SK-N-MC (cell line): ENCODE results near the gene GLP1R.

Experiments
- DNase-seq: peaks from one replicate; pipeline ENCODE4 v3.0.0-alpha.2; 2011; ENCODE audit warnings: low read depth, low spot score
- H3K27ac ChIP-seq: fragments of 200-600 bp; sonication (generic); 2 replicates; pipeline ENCODE4 v1.5.1; 2016; ENCODE audit warnings: mixed run types
- H3K36me3 ChIP-seq: fragments of 200-600 bp; sonication (generic); 2 replicates; pipeline ENCODE4 v1.6.1; 2017; ENCODE audit warnings: antibody characterized with exemption, low read length, mixed read lengths; ENCODE audit not compliant: insufficient read depth
- H3K4me3 ChIP-seq: fragments of 200-600 bp; sonication (generic); 2 replicates; pipeline ENCODE4 v1.5.1; 2016
- H3K9ac ChIP-seq: fragments of 200-600 bp; sonication (generic); 2 replicates; pipeline ENCODE4 v1.8.0; 2017; ENCODE audit warnings: mixed run types, mixed read lengths; ENCODE audit not compliant: insufficient read length
- H3K9me3 ChIP-seq: fragments of 200-600 bp; sonication (generic); 2 replicates; pipeline ENCODE4 v1.6.1; 2017; ENCODE audit warnings: low read depth, mild to moderate bottlenecking, antibody characterized with exemption, low read length, moderate library complexity, mixed read lengths
- EZH2 ChIP-seq: fragments of 200-600 bp; sonication (generic); IDR thresholded peaks from one replicate; pipeline ENCODE4 v1.6.1; 2017; ENCODE audit warnings: antibody characterized with exemption
- FOXP2 ChIP-seq: optimal IDR thresholded peaks from 2 replicates; pipeline ENCODE3; 2011; ENCODE audit warnings: mild to moderate bottlenecking, moderate library complexity; ENCODE audit not compliant: insufficient read depth; ENCODE audit errors: extremely low read length, control extremely low read depth
- POLR2AphosphoS5 ChIP-seq: IDR thresholded peaks from 2 replicates; pipeline ENCODE4 v1.6.1; 2012; ENCODE audit warnings: mild to moderate bottlenecking, low read depth, low read length, borderline replicate concordance

The GLP1R gene

GRCh38 chr6:39076623-39077535 is 28.3 kb downstream of the GLP1R start:
- TF ChIP-seq FOXP2 (no peak), EZH2 (no peak), POLR2AphosphoS5 (no peak)
- no peak overlapping the region for H3K4me3 ChIP-seq
- no peak overlapping the region for H3K27ac ChIP-seq
- no peaks in the 10 kb centered on the region for H3K9me3 ChIP-seq
- no peak overlapping the region for H3K9ac ChIP-seq
- DNase-seq = no peak
- no peaks in the 10 kb centered on the region for H3K36me3 ChIP-seq

GRCh38 chr6:39077882-39078594 is 29.5 kb downstream of the GLP1R start:
- H3K9ac ChIP-seq = no peak overlapping the region
- TF ChIP-seq POLR2AphosphoS5 (no peak), FOXP2 (no peak), EZH2 (no peak)
- no peak for DNase-seq

GRCh38 chr6:39078695-39079094 is 30.1 kb downstream of the GLP1R start:
- no peak overlapping the region for H3K4me3 ChIP-seq
- TF ChIP-seq EZH2 (no peak), FOXP2 (no peak), POLR2AphosphoS5 (no peak)
- no peak overlapping the region for H3K27ac ChIP-seq
- H3K36me3 ChIP-seq = no peaks in the 10 kb centered on the region
- no peak overlapping the region for H3K9ac ChIP-seq
- H3K9me3 ChIP-seq = no peaks in the 10 kb centered on the region
- no peak for DNase-seq

More at GRCh38 chr6:39077882-39078594, 29.5 kb downstream of the GLP1R start:
- Histone ChIP-seq H3K9me3 (no peaks in the 10 kb centered on the region), H3K36me3 (no peaks in the 10 kb centered on the region), H3K27ac (no peak overlapping the region), H3K4me3 (no peak overlapping the region)

DNA sequence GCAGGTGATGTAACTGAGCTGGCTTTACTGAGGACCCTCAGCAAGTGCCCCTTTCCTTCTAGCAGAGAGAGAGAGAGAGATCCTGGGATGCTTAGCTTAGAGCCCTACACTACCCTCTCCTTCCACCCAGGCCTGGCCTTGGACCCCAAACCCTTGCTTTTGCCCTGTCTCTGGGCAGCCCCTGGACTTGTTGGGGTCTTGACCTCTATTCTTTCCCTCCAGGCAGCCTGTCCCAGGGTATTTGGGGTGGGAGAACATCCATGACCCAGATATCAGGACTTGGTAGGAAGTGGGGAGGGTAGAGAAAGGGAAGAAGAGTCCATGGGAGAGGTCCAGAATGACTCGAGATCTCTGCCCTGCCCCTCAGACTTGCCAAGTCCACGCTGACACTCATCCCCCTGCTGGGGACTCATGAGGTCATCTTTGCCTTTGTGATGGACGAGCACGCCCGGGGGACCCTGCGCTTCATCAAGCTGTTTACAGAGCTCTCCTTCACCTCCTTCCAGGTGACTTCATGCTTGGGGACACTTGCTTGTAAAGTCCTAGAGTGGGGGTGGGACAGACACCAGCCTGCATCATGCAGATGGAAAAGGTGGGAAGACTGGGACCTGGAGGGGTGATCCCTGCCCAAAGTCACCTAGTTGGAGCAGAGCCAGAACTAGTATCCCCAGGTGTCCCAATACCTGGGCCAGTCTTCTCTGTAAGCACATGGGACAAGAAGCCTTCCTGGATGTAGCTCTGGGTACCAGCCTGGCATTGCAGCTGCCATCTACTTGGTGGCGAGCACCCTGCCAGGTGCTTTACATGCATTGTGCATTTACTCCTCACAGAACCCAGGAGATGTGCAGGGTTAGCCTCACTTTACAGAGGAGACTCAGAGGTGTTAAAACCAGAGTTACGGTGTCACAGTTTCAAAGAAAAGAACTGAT is 30.9 kb downstream of the GLP1R start:
- Histone ChIP-seq H3K9me3 (no peaks in the 10 kb centered on the region), H3K36me3 (no peaks in the 10 kb centered on the region), H3K27ac (no peak overlapping the region), H3K9ac (no peak overlapping the region), H3K4me3 (no peak overlapping the region)
- no peak for DNase-seq
- TF ChIP-seq POLR2AphosphoS5 (no peak), FOXP2 (no peak), EZH2 (no peak)

GRCh38 chr6:39080246-39080875 is 31.8 kb downstream of the GLP1R start:
- H3K9ac ChIP-seq = no peak overlapping the region
- H3K9me3 ChIP-seq = no peaks in the 10 kb centered on the region
- H3K36me3 ChIP-seq = no peaks in the 10 kb centered on the region
- no peak for TF ChIP-seq EZH2
- TF ChIP-seq POLR2AphosphoS5 = no peak
- TF ChIP-seq FOXP2 = no peak
- no peak overlapping the region for H3K4me3 ChIP-seq
- no peak overlapping the region for H3K27ac ChIP-seq
- DNase-seq = no peak

DNA sequence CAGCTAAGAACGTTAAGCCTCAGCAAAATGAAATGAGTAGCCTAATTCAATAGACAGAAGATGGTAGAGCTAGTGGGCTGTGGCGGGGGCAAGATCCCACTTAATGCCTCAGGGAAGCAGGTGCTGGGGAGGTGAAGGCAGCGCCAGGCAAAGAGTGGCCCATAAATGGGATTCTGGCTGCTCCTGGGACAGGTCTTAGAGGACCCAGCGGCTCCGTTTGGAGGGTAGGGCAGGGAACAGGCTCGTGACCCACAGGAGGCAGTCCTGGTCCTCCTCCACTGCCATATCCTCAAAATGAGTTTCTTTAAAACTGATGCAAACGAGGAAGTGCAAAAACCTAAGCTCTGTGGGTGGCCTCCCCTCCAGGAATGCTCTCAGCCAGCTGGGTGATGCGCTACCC is 33.7 kb downstream of the GLP1R start:
- Histone ChIP-seq H3K4me3 (no peak overlapping the region), H3K9ac (no peak overlapping the region), H3K9me3 (no peaks in the 10 kb centered on the region), H3K27ac (no peak overlapping the region), H3K36me3 (no peaks in the 10 kb centered on the region)
- no peak for DNase-seq
- TF ChIP-seq FOXP2 (no peak), EZH2 (no peak), POLR2AphosphoS5 (no peak)

GRCh38 chr6:39083231-39083634 is 34.7 kb downstream of the GLP1R start:
- no peak for DNase-seq
- no peak overlapping the region for H3K9ac ChIP-seq
- no peak overlapping the region for H3K27ac ChIP-seq
- H3K4me3 ChIP-seq = no peak overlapping the region
- no peaks in the 10 kb centered on the region for H3K9me3 ChIP-seq
- no peaks in the 10 kb centered on the region for H3K36me3 ChIP-seq
- no peak for TF ChIP-seq EZH2
- no peak for TF ChIP-seq FOXP2
- no peak for TF ChIP-seq POLR2AphosphoS5

DNA sequence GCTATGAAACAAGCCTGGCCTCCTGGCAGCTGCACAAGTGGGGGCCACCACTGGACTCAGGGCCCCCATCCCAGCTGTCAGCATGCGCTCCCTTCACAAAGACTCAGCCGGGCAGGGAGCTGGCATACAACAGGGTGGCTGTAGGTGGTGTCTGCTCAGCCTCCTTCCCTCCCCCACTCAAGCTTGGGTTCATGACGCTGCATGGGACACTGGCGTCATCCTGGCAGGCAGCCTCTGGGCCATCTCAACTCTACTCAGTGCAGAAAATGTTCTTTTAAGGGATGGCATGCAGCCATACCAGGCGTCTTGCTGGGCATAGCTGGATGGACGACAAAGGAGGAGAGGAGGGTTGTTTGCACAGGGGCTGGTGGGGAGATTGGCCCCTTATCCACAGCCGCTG is 35.9 kb downstream of the GLP1R start:
- no peaks in the 10 kb centered on the region for H3K9me3 ChIP-seq
- DNase-seq = no peak
- TF ChIP-seq EZH2 (no peak), POLR2AphosphoS5 (no peak), FOXP2 (no peak)
- no peak overlapping the region for H3K4me3 ChIP-seq
- no peak overlapping the region for H3K9ac ChIP-seq
- no peak overlapping the region for H3K27ac ChIP-seq
- H3K36me3 ChIP-seq = no peaks in the 10 kb centered on the region
